HG03354 (cell line): Measurements from ENCODE around the gene RBM15.

ENCODE experiments used
- ATAC-seq: cut with Tn5 transposase; IDR thresholded peaks from one replicate; pipeline ENCODE4 v1.9.1; 2021; ENCODE audit warnings: mild to moderate bottlenecking; ENCODE audit not compliant: unreplicated experiment, poor library complexity, severe bottlenecking

The RBM15 gene

DNA sequence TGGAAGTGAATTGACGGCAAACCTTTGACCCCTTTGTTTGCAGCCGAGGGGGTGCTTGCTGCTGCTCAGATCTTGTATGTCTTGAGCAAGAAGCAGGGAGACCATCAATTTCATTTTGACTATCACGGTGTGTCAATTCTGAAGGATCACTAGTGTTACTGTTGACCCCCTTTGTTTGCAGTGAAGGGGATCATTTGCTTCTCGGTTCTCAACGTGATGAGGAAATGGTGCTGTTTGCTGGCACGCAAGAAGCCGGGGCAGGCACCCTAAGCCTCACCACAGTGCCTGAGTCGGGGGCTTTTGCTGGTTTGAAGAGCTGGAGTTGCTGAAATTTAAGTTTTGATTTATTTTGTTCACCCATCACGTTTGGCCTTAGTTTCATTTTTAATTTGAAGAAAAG lies 7.5 kb downstream of the RBM15 start:
- ATAC-seq, result no peak

DNA sequence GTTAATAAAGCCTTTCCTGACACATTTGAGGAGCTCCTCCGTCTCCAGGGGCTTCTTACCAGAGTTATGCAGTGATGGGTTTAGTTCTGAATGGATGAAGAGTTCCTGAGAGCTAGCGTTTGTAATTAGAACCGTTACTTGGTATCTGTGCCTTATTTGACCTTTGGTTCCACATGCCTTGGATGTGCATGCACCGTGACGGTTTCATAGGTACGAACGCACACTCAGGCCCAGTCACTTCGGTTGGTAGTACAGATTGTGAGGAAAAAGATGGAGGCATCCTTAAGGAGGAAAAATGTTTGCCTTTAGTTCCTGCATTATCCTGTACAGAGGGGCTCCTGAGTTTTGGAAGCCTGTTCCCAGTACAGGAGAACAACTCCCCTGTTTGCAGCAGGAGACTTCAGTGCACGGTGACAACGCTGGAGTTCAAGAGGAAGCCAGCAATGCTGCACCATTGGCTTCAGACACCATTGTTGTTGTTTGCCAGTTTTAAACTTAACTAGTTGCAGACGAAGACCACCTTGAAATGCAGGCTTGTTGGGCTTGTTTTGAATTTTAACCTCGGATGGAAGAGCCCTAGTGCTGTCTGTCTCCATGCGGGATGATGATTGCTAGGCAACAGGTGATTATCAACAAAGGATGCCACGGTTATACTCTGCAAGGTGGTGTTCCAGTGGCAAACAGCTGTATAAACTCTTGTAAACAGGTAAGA lies 8.2 kb downstream of the RBM15 start:
- ATAC-seq, result no peak

DNA sequence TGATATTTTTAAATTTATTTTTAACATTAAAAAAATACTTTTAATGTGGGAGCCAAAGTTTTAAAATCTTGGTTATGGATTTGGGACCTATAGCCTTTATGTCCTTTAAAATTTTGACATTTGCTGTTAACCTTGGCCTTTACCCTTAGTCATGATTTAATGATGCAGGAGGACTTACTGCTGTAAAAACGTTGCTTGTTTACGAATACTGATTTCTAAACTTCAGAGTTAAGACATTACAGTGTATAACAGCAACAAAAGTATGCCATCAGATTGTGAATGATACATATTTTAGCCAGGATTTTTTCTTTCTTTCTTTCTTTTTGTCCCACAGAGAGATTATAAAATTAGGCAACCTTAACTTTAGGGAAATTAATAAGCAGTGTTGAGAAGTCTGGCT lies 8.9 kb downstream of the RBM15 start:
- no peak for ATAC-seq

DNA sequence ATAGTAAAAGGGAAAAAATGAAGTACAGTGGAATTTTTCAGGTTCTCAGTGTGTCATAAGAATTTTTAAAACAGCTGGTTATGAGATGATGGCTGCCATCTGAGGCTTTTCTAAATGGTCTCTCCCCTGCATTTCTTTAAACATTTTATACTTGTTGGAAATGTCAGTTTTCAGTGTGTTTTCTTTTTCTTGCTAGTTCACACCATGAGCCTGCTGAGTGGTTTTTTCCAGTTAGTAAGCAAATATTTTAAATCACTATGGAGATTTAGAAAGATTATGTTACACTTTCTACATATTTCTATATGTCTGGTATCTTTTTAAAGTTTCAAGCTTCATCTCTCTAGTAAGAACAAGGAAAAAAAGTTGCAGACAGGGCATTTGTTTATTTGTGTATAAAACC lies 9.6 kb downstream of the RBM15 start:
- no peak for ATAC-seq

DNA sequence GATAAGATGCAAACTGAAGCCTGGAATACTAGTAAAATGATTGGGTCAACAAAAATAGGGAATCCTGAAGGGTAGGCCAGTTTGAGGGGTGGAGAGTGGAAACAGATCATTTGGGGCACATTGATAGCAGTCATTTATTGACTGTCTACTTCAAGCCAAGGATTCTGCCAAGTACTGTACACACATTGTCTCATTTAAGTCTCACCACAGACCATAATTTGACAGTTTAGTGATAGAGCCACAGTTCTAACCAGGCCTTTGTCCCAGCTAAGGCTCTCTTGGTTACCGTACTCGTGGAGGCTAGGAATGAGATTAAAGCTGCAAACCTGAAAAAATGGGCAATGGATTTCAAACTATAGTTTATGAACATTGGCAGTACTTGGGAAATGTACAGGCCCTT lies 11.2 kb downstream of the RBM15 start:
- ATAC-seq, result no peak

DNA sequence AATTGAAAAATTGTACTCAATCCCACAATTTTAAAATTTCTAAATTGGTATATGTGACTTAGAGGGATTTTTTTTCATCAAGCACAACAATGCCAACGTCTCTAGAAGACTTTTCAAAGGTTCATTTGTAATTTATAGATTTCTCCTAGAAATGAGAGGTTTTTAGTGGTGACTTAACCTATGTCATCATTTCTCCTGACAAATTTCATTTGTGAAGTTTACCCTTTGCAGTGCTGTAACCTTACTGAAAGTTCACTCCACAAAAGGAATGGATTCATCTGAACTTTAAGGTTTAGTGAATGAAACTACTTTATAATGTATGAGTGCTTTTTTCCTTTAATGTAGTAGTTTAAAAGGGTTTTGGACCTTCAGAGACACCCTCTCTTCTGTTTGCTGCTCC lies 16.1 kb downstream of the RBM15 start:
- ATAC-seq, result no peak

DNA sequence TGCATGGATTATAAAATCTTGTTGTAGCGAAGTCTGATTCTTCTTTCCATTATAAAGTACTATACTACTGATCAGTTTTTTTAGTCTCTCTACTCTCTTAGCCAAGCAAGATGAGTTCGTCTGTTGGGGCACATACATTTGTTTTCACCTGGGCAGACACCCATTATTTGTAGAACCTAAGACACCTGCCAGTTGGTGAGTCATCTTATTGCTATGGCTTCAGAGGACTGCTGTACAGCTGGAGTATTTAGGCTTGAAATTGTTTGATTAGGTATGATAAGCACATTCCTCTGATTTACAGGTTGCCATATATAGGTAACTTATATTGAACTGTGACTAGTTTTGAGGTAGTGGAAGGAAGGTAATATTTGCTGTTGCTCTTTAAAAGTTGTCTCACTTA lies 17.2 kb downstream of the RBM15 start:
- no peak for ATAC-seq

DNA sequence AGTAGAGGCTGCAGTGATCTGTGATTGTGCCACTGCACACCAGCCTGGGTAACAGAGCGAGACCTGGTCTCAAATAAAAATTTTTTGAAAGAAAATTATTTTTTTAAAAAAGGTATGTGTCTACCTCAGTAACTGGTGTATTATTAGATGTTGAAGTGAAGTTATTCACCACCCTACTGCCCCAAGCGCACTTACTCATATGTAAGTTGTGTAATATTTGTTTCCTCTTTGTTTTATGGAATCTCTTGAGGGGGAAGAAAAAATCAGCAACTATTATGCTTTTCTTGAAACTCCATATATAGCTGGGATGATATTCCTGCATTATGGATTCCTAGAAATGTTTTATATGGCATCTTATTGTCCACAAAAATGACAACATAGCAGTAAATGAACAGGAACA lies 21.3 kb downstream of the RBM15 start:
- no peak for ATAC-seq

DNA sequence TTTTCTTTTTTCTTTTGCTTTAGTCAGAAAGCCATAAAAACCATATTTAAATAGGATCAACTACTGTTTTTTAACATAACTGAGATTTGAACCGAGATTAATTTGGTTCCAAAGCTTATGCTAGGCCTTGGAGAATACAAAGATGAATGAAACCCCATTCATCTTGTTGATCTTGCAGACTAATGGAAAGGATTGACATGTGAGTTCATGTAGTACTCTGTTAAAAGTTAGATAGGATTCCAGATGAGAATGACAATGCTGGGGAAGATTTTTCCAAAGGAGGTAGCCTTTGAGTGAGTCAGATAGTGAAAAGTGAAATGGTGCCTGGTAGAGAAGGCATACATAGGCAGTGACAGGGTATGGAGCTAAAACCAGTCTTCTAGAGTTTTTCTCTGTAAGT lies 22.7 kb downstream of the RBM15 start:
- no peak for ATAC-seq

DNA sequence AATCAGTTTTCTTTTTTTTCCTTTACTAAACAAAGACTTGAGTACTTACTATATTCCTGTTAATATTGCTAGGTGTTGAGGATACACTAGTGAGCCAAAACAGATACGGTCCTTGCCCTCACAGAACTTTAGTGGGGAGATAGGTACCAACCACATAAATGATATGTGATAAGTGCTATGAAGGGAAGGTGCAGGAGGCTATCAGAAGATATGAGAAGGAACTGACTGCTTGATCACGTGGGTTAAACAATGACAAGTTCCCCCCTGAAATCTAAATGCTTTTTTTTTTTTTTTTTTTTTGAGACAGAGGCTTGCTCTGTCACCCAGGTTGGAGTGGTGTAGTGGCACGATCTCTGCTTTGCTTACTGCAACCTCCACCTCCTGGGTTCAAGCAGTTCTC lies 25.0 kb downstream of the RBM15 start:
- no peak for ATAC-seq

DNA sequence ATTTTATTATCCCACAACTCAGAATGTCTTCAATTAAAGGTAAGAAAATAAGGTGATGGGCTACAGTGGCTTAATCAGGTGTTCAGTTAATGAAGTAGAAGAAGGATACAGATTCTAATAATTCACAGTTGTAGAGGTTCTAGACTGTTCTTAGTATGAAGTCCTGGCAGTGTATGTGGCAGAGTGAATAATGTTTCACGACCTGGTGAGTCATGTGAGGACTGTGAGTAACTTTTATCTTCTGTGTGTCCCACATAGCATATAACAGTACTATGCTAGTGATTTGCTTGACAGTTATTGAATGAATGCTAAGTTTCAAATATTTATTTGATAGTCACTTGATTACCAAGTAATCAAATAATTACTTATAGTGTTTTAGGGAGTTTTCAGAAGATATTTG lies 31.6 kb downstream of the RBM15 start:
- no peak for ATAC-seq

DNA sequence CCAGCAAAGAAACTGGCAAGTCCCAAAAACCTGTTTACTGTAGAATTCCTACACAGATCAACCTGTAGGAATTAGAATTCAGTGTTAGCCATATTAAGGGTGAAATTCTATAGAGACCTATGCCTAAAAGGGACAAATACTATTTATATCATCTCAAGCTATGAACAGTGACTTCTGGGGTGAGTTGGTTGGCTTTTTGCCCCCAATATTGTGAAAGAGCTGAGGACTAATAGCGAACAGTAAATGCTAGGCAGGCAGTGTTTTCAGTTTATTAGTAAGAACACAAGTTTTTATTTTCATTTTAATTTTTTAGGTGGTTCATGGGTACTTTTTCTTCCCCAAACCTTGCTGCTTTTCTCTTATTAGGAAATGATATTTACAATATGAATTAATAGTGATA lies 36.3 kb downstream of the RBM15 start:
- no peak for ATAC-seq

DNA sequence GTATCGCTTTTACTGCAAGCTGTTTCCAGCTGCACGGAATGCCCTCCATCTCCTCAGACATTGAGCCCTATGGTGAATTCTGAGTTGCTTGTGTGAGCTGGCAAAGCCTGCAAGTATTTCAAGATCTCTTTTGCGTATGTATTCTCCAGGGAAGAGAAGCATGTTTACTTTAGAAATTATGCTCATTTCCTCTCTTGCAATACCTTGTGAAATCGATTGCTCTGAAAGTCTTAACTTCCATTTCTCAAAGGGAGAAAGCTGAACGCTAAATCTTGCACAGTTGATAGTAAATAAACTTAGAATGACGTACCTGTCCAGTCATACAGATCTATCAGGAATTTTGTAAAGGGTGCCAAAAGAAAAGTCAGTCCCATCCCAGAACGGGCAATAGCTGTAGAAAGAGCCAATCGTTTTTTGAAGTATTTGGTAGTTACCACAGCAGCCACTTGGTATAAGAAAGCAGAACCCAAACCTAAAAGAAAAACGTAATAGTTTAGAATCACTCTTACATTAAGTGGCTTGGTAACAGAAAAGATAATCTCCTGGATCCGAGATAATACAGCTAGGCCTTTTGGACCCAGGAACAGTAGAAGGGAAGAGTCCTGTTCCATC lies 41.6 kb downstream of the RBM15 start:
- ATAC-seq, result no peak

DNA sequence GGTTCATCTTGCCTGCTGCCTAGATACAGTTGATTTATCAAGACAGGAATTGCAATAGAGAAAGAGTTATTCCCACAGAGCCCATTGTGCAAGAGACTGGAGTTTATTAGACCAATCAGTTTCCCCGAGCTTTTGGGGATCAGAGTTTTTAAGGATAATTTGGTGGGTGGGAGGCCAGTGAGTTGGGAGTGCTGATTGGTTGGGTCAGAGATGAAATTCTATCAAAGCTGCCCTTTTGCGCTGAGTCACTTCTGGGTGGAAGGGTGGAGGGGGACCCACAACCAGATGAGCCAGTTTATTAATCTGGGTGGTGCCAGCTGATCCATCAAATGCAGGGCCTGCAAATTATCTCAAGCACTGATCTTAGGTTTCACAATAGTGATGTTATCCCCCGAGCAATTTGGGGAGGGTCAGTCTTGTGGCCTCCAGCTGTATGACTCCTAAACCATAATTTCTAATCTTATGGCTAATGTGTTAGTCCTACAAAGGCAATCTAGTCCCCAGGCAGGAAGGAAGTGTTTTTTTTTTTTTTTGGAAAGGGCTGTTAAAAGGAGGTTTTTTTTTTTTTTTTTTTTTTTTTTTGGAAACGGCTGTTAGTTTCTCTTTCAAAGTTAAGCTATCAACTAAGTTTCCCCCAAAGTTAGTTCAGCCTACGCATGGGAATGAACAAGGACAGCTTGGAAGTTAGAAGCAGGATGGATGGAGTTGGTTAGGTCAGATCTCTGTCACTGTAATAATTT lies 44.2 kb downstream of the RBM15 start:
- no peak for ATAC-seq

DNA sequence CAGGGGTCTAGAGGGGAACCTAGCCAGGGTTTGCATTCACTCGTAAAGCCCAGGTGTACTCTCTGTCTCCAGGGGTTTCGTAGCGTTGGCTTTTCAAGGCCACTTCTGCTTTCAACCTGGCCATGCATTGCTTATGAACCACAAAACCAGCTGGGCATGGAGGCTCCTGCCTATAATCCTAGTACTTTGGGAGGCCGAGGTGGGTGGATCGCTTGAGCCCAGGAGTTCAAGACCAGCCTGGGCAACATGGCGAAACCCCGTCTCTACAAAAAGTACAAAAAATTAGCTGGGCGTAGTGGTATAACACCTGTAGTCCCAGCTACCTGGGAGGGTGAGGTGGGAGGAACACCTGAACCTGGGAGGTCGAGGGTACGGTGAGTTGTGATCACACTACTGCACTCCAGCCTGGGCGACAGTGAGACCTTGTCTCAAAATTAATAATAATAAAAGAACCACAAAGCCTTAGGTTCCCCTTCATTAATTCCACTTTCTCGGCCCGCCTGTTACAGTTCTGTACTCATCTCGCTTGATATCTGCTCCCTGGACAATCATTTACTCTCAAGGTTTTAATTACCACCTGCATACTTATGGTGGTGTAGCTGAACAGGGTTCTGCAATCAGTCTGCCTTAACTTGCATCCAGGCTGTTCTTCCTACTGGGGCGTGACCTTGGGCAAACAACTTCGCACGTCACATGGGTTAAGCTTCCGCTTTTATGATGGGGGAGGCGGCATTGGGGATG lies 45.6 kb downstream of the RBM15 start:
- peak; percentile 84 for ATAC-seq

DNA sequence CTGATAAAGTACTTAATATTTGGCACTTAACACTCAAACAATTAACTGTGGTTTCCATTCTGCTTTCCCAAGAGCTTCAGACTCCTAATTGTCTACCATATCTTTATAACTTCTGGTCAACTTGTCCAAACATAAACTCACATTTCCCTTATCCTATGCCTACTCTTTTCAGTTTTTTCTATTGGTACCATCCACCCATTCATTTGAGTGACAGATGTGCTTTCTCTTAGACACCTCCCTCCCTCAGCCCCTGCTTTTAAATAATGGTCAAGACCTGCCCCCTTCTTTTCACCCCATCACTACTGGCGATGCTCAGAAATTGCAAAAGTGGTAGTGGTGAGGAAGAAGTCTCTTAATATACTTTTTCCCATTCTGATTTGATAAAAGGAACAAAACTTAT lies 46.2 kb downstream of the RBM15 start:
- no peak for ATAC-seq

DNA sequence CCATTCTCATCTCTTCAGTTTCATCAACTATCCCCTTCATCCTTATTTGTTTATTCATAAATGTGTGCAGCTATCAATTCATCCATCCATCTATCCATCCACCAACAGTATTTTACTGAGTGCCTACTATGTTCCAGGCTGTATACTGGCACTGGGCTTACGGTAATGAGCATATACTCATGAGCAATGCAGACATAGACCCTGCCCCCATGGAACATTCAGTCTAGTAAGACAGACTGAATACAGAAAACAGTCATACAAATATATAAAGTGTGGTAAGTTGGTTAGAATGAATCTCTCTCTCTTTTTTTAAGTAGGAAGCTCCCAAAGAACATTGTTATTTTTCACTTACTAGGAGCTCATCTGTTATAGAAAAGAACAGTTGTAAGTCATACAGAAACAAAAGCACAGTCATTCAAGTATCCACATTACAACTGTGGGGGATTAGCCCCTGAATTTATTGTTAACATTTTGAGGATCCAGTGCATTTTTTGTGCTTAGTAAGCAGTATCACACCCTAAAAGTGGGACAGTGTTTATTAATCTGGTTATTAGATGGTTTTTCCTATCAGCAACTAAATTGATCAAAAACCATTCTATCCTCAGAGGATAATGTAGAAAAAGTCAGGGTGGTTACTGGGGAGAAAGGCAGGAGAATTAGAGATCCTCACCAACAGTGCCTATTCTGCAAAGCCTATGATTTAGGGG lies 48.0 kb downstream of the RBM15 start:
- no peak for ATAC-seq

DNA sequence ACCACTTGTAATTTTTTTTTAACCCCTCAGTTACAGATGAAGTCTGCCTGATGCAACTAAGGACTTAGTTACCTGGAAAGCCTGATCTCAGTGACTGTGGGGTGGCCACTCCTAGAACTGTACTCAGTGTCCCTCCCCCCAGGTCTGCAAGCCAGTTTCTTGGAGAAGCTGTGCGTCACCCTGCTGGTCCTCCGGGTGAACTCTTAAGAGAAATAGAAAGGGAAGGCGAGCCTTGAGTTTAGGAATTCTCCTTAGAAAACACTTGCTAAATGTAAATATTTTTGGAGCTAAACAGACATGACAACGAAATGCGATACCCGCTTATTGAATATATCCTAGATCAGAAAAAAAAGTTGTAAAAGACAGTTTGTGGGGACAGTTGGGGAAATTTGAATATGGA lies 50.9 kb downstream of the RBM15 start:
- no peak for ATAC-seq

DNA sequence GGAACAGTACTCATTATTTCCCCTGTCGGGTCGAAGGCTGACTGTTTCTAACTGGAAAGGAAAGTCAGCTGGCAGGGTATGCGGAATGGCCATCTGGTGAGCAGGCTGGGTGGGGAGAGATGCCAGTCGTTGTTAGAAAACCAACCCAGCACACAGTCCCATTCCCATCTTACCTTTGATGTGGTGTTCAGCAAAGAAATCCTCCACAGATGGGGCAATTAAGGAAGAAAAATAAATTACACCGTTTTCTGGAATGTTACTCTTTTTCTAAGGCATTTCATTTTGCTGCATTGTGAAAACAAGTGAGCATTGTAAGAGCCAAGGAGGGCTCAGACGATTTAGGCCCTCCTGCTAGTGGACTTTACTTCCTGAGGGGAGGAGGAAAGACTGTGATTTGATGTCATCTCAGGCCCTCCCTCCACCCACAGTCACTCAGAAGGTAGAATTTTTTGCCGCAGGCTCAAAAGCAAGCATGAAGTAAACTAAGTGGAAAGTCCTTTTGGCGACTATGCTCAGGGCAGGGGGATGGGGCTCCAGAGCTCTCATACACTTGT lies 51.6 kb downstream of the RBM15 start, which contains the start of gene SLC16A4:
Gene SLC16A4 (minus strand): TSS at position 335 of the 554 bp plus-strand sequence. CDS start 1,703 bp downstream, outside the sequence.
- ATAC-seq, result no peak

DNA sequence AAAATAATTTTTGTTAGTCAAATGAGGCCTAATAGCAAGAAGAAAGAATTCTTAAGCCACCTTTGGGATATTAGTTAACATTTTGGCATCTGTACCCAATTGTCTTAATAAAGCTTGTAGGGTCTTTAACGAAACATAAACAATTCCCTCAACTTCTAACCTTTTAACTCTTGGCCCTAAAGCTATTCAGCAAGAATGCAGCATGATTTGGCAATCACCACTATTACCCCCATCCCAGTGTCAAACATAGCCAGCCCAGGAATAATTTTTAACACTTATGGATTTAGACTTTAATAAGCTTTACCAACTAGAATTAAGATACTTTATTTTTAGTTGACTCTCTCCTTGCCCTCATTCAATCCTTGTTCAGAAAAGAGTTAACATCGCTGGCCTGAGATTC lies 54.1 kb downstream of the RBM15 start:
- no peak for ATAC-seq
